ENCODE results near the gene CDH24.

CDH24 gene

GRCh38 chr14:23076785-23077408 lies 19.6 kb upstream of the CDH24 start:
- Histone ChIP-seq H3K27ac (no peak overlapping the region), H3K4me2 (ENCODE audit: low read length) (no peak overlapping the region), H3K4me1 (peaks cover 13% of the 10 kb centered on the region), H3K4me3 (ENCODE audit: low read depth, low read length) (no peak overlapping the region), H3K9me3 (ENCODE audit: control insufficient read depth, low read length) (no peaks in the 10 kb centered on the region), H3K27me3 (ENCODE audit: control insufficient read depth, insufficient read depth, low read length) (no peaks in the 10 kb centered on the region), H2AFZ (no peak overlapping the region), H3K36me3 (ENCODE audit: control insufficient read depth, insufficient read depth, low read length) (no peaks in the 10 kb centered on the region), H3K79me2 (peaks cover 6% of the 10 kb centered on the region), H3K9ac (no peak overlapping the region)
- peak; percentile 53 for TF ChIP-seq CTCF (IDR thresholded peaks at IDR 0.05)

- H3K4me1 ChIP-seq: peaks cover 20% of the 10 kb centered on the region
- H2AFZ ChIP-seq: no peak overlapping the region
Measured at GRCh38 chr14:23074906-23075305, 17.6 kb upstream of the CDH24 start.

GRCh38 chr14:23071921-23072539 lies 14.7 kb upstream of the CDH24 start:
- H3K79me2 ChIP-seq: peaks cover 3% of the 10 kb centered on the region
- no peaks in the 10 kb centered on the region for H3K27me3 ChIP-seq (ENCODE audit: control insufficient read depth, insufficient read depth, low read length)
- H3K27ac ChIP-seq: peak overlapping the region; percentile 85
- peak overlapping the region; percentile 85 for H3K4me2 ChIP-seq (ENCODE audit: low read length)
- H2AFZ ChIP-seq: no peak overlapping the region
- H3K36me3 ChIP-seq (ENCODE audit: control insufficient read depth, insufficient read depth, low read length): no peaks in the 10 kb centered on the region
- no peaks in the 10 kb centered on the region for H3K9me3 ChIP-seq (ENCODE audit: control insufficient read depth, low read length)
- H3K9ac ChIP-seq: no peak overlapping the region
- peaks cover 24% of the 10 kb centered on the region for H3K4me1 ChIP-seq
- peak overlapping the region; percentile 70 for H3K4me3 ChIP-seq (ENCODE audit: low read depth, low read length)
- TF ChIP-seq CTCF (IDR thresholded peaks at IDR 0.05): no peak

More at GRCh38 chr14:23074906-23075305, 17.6 kb upstream of the CDH24 start:
- Histone ChIP-seq H3K27me3 (ENCODE audit: control insufficient read depth, insufficient read depth, low read length) (no peaks in the 10 kb centered on the region), H3K4me2 (ENCODE audit: low read length) (no peak overlapping the region), H3K27ac (no peak overlapping the region), H3K4me3 (ENCODE audit: low read depth, low read length) (no peak overlapping the region), H3K36me3 (ENCODE audit: control insufficient read depth, insufficient read depth, low read length) (no peaks in the 10 kb centered on the region), H3K79me2 (peaks cover 5% of the 10 kb centered on the region), H3K9me3 (ENCODE audit: control insufficient read depth, low read length) (no peaks in the 10 kb centered on the region), H3K9ac (no peak overlapping the region)
- no peak for TF ChIP-seq CTCF (IDR thresholded peaks at IDR 0.05)

DNA sequence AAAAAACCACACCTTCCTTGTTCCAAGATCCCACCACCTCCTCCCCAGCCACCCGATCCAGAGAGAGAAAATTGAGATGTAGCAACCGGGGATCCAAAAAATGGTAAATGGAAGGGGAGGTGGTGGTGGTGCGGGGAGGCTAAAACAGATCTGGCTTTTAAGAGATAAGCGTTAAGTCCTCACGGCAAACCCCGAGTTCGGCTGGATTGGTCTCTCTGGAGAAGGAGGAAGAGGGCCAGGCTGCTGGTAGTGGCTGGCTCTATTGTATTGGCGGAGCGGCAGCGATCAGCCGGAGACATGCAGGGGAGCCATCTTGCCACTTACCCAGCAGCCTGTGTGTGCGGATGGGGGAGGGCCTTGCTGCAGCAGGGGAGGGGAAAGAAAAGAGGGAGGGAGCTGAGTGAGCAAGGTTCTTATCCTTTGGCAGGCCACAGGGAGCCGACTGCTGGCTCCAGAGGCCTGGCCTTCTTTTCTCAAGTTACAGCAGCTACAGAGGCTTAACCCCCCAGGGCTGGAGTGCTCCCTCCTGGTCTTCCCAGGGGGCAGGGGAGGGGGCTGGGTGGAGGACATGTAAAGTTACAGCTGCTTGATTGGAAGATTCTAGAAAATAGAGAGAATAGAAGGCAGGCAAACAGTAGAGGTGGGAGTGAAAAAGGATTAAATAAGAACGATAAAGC lies 14.1 kb upstream of the CDH24 start:
- Histone ChIP-seq H3K36me3 (ENCODE audit: control insufficient read depth, insufficient read depth, low read length) (no peaks in the 10 kb centered on the region), H3K4me1 (peaks cover 24% of the 10 kb centered on the region), H3K9ac (no peak overlapping the region)

More for the DNA sequence above, 14.1 kb upstream of the CDH24 start:
- TF ChIP-seq CTCF (IDR thresholded peaks at IDR 0.05): no peak
- Histone ChIP-seq H3K9me3 (ENCODE audit: control insufficient read depth, low read length) (no peaks in the 10 kb centered on the region), H3K4me2 (ENCODE audit: low read length) (peak overlapping the region; percentile 85), H3K27ac (peak overlapping the region; percentile 85), H3K27me3 (ENCODE audit: control insufficient read depth, insufficient read depth, low read length) (no peaks in the 10 kb centered on the region), H2AFZ (peak overlapping the region; percentile 74), H3K4me3 (ENCODE audit: low read depth, low read length) (peak overlapping the region; percentile 70), H3K79me2 (peaks cover 5% of the 10 kb centered on the region)
